Liver (tissue), 9 donors: ENCODE measurements around the gene FILIP1L. TPM values are rescaled to one million over a fixed set of nuclear protein-coding genes. Genes with fewer than 3 reads are reported as not detected.

ENCODE experiments used
- DNase-seq: peaks from one replicate; pipeline ENCODE4 v3.0.0-alpha.2; 2017; ENCODE audit warnings: low spot score
- H3K27ac ChIP-seq, 2 donors: one replicate each; pipeline ENCODE4 v1.7.0; 2013; ENCODE audit warnings: inconsistent platforms in 2 of 2, low read length in 2 of 2, control low read depth in 1 of 2, low read depth in 1 of 2, mild to moderate bottlenecking in 1 of 2
- H3K27me3 ChIP-seq, 4 donors: one replicate each; pipeline versions ENCODE4 v1.6.1 to v1.7.0; 2013; ENCODE audit warnings: low read length in 3 of 4, inconsistent platforms in 1 of 4, mild to moderate bottlenecking in 1 of 4, moderate library complexity in 1 of 4; ENCODE audit not compliant: control insufficient read depth in 4 of 4, insufficient read depth in 4 of 4
- H3K36me3 ChIP-seq, 4 donors: one replicate each; pipeline versions ENCODE4 v1.6.1 to v1.7.0; 2013; ENCODE audit warnings: low read length in 3 of 4, mild to moderate bottlenecking in 3 of 4, low read depth in 1 of 4, moderate library complexity in 1 of 4; ENCODE audit not compliant: control insufficient read depth in 4 of 4, insufficient read depth in 3 of 4
- H3K4me1 ChIP-seq, 4 donors: one replicate each; pipeline versions ENCODE4 v1.6.1 to v1.7.0; 2013; ENCODE audit warnings: low read length in 3 of 4, mild to moderate bottlenecking in 3 of 4, moderate library complexity in 1 of 4; ENCODE audit not compliant: control insufficient read depth in 4 of 4, insufficient read depth in 4 of 4
- H3K4me3 ChIP-seq, 3 donors: one replicate each; pipeline versions ENCODE4 v1.6.1 to v1.7.0; 2013; ENCODE audit warnings: low read length in 3 of 3, control low read depth in 1 of 3, low read depth in 1 of 3, mild to moderate bottlenecking in 1 of 3
- H3K9ac ChIP-seq, 2 donors: one replicate each; pipeline ENCODE4 v1.7.0; 2013; ENCODE audit warnings: low read length in 2 of 2, mild to moderate bottlenecking in 2 of 2, moderate library complexity in 2 of 2, control low read depth in 1 of 2, low read depth in 1 of 2
- H3K9me3 ChIP-seq, 4 donors: one replicate each; pipeline versions ENCODE4 v1.6.1 to v1.7.0; 2013; ENCODE audit warnings: low read length in 3 of 4; ENCODE audit not compliant: control insufficient read depth in 4 of 4
- EGR1 ChIP-seq, 2 donors: IDR thresholded peaks; 2 replicates each; pipeline ENCODE4 v1.6.1; 2016 to 2018; ENCODE audit warnings: antibody characterized with exemption in 2 of 2, low read depth in 2 of 2
- FOXA1 ChIP-seq: IDR thresholded peaks from 2 replicates; pipeline ENCODE4 v1.6.1; 2016; ENCODE audit warnings: antibody characterized with exemption
- FOXA2 ChIP-seq: IDR thresholded peaks from 2 replicates; pipeline ENCODE4 v1.6.1; 2016; ENCODE audit warnings: antibody characterized with exemption
- GABPA ChIP-seq, 2 donors: IDR thresholded peaks in 1 of 2; conservative IDR thresholded peaks in 1 of 2; 2 replicates each; pipeline ENCODE4 v1.6.1; 2016; ENCODE audit warnings: antibody characterized with exemption in 2 of 2, mild to moderate bottlenecking in 1 of 2, moderate library complexity in 1 of 2
- HNF4G ChIP-seq: IDR thresholded peaks from 2 replicates; pipeline ENCODE4 v1.6.1; 2016; ENCODE audit warnings: antibody characterized with exemption
- JUND ChIP-seq, 2 donors: IDR thresholded peaks; 2 replicates each; pipeline ENCODE4 v1.6.1; 2016; ENCODE audit warnings: antibody characterized with exemption in 2 of 2
- NR2F2 ChIP-seq: IDR thresholded peaks from 2 replicates; pipeline ENCODE4 v1.6.1; 2016; ENCODE audit warnings: antibody characterized with exemption
- RAD21 ChIP-seq, 2 donors: IDR thresholded peaks; 2 replicates each; pipeline ENCODE4 v1.6.1; 2016; ENCODE audit warnings: antibody characterized with exemption in 2 of 2, mild to moderate bottlenecking in 2 of 2
- SP1 ChIP-seq: IDR thresholded peaks from 2 replicates; pipeline ENCODE4 v1.6.1; 2018; ENCODE audit warnings: antibody characterized with exemption, mild to moderate bottlenecking
- TAF1 ChIP-seq: conservative IDR thresholded peaks from 2 replicates; pipeline ENCODE4 v1.6.1; 2016; ENCODE audit warnings: antibody characterized with exemption, mild to moderate bottlenecking
- YY1 ChIP-seq: IDR thresholded peaks from 2 replicates; pipeline ENCODE4 v1.6.1; 2016; ENCODE audit warnings: antibody characterized with exemption, mild to moderate bottlenecking
- WGBS: extraction: QIAGEN DNeasy Blood & Tissue Kit; methylation state at CpG from one replicate; pipeline ENCODE4 v1.1.7; 2013; 5-methylcytosine and 5-hydroxymethylcytosine counted together
- polyA plus RNA-seq, 2 donors: library from polyadenylated mRNA; stranded (reverse) in 1 of 2; unstranded in 1 of 2; fragments of 200-250 nt in 1 of 2; fragments of >200 nt in 1 of 2; fragmentation: Nextera tagmentation in 1 of 2; extraction: Ambion mirVana in 1 of 2; gene quantifications; one replicate each; pipeline versions ENCODE4 v1.2.1 to v1.2.3, GENCODE V29; 2013 to 2015
- total RNA-seq, 2 donors: library from RNA; depleted of rRNA; stranded (reverse); fragments of >200 nt; gene quantifications; one replicate each; pipeline ENCODE4 v1.2.3, GENCODE V29; 2014
- TF ChIP-seq, protein P1 (sequence below): IDR thresholded peaks from 2 replicates; pipeline ENCODE4 v1.6.1; 2016; ENCODE audit warnings: antibody characterized with exemption
- TF ChIP-seq, protein P2 (sequence below): IDR thresholded peaks from 2 replicates; pipeline ENCODE4 v1.6.1; 2016; ENCODE audit warnings: antibody characterized with exemption, mild to moderate bottlenecking
- TF ChIP-seq, protein P3 (sequence below): IDR thresholded peaks from 2 replicates; pipeline ENCODE4 v1.6.1; 2016; ENCODE audit warnings: antibody characterized with exemption
- TF ChIP-seq, protein P4 (sequence below): IDR thresholded peaks from 2 replicates; pipeline ENCODE4 v1.6.1; 2016; ENCODE audit warnings: antibody characterized with exemption
- TF ChIP-seq, protein P5 (sequence below): fragments of 150-350 bp; IDR thresholded peaks from 2 replicates; pipeline ENCODE4 v1.5.1; 2017; ENCODE audit warnings: improper control_type of control experiment, low read depth, low read length; ENCODE audit not compliant: missing input control
- donor health status: healthy.
- donor health status: healthy.
- donor health status: healthy.
- donor health status: healthy.
- donor health status: healthy.

FILIP1L gene
- total and polyA plus RNA-seq, 4 donors = 1.4 to 6.5 (median 1.9) TPM

DNA sequence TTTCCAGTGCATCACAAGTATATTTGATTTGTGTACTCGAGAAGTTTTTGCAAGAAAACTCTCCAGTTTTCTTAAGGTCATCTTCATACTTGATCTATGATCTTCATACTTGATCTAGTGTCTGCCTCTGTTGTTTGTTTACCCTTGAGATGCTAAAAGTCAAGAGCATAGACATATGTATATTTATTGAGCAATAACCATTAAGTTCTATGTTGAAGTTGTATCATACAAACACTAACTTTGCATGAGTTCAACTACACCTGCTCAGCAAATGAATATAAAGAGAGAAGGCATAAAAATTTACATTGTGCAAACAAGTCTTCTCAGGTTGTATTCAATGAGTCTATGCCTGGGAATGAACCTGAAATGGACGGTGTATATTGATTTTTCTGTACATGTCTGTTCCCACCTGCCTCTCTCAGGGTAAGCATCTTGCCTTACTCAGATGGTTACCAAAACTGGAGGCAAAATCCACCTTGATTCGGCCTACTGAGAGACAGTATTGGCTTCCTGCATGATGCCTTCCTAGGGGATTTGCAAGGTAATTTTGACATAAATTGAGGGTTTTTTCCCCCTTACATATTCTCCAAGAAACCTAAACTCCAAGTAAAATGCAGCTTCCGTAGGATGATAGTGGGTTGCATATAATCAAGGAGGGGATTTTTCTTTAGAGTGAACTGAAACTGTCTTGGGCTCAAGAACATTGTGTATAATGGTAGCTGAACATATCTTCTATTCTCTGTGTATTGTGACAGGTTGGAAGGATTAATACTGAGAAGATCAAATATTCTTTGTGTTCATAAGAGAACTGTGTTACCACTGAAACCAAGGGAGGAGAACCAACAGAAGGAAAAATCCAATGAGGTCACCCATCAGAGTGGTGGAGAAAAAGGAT lies 110.4 kb downstream of the FILIP1L start:
- H3K27me3 ChIP-seq = no peaks in the 10 kb centered on the region
- no peak overlapping the region for H3K9ac ChIP-seq
- 94% methylated on average over 4 of the region's 4 CpGs for WGBS
- no peak overlapping the region for H3K27ac ChIP-seq
- no peak for DNase-seq
- TF ChIP-seq HNF4G (no peak), JUND (IDR thresholded peaks at IDR 0.05) (no peak), SP1 (no peak)
- no peaks in the 10 kb centered on the region for H3K9me3 ChIP-seq
- no peaks in the 10 kb centered on the region for H3K4me1 ChIP-seq
- no peak overlapping the region for H3K4me3 ChIP-seq
- H3K36me3 ChIP-seq = no peaks in the 10 kb centered on the region

DNA sequence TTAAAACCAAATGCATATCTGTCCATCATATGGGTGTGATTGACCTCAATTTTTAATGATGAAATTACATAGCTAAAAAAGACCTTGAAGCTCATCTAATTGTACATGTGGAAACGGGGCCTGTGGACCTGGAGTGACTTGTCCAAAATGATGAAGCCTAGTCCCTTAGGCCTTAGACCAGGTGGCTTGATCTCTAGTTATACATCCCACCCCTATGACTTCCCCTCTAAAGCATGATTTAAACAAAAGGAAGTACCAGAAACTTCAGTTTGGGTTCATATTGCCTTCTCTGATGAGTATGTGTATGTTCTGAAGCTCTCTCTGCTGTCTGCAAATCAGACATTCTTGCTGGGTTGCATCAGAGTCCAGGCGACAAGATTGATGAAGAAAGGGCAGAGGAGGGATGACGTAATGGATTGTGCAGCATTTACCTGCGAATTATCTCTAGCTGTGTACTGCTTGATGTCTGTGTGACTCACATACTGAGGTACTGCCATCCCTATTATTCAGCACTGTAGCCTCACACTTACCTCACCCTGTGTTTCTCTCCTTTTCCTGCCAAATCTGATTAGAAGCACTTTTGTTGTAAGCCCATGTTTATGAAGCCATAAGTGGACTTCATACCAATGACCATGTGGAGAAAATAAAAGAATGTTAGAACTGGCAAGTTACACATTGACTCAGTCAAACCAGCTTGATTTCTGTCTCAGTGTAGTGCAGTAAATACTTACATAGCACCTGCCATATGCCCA lies 111.5 kb downstream of the FILIP1L start:
- TF ChIP-seq YY1 (no peak), HNF4G (no peak), JUND (IDR thresholded peaks at IDR 0.05) (peak in 1 of 2 donors; percentile 48)
- TF ChIP-seq, protein P1, sequence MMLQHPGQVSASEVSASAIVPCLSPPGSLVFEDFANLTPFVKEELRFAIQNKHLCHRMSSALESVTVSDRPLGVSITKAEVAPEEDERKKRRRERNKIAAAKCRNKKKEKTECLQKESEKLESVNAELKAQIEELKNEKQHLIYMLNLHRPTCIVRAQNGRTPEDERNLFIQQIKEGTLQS = peak; percentile 28
- TF ChIP-seq, protein P2, sequence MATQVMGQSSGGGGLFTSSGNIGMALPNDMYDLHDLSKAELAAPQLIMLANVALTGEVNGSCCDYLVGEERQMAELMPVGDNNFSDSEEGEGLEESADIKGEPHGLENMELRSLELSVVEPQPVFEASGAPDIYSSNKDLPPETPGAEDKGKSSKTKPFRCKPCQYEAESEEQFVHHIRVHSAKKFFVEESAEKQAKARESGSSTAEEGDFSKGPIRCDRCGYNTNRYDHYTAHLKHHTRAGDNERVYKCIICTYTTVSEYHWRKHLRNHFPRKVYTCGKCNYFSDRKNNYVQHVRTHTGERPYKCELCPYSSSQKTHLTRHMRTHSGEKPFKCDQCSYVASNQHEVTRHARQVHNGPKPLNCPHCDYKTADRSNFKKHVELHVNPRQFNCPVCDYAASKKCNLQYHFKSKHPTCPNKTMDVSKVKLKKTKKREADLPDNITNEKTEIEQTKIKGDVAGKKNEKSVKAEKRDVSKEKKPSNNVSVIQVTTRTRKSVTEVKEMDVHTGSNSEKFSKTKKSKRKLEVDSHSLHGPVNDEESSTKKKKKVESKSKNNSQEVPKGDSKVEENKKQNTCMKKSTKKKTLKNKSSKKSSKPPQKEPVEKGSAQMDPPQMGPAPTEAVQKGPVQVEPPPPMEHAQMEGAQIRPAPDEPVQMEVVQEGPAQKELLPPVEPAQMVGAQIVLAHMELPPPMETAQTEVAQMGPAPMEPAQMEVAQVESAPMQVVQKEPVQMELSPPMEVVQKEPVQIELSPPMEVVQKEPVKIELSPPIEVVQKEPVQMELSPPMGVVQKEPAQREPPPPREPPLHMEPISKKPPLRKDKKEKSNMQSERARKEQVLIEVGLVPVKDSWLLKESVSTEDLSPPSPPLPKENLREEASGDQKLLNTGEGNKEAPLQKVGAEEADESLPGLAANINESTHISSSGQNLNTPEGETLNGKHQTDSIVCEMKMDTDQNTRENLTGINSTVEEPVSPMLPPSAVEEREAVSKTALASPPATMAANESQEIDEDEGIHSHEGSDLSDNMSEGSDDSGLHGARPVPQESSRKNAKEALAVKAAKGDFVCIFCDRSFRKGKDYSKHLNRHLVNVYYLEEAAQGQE = no peak
- DNase-seq = no peak
- Histone ChIP-seq H3K4me3 (no peak overlapping the region), H3K9ac (no peak overlapping the region), H3K36me3 (no peaks in the 10 kb centered on the region), H3K27me3 (no peaks in the 10 kb centered on the region), H3K27ac (no peak overlapping the region), H3K9me3 (no peaks in the 10 kb centered on the region), H3K4me1 (no peaks in the 10 kb centered on the region)
- 68% methylated on average over 4 of the region's 4 CpGs for WGBS

DNA sequence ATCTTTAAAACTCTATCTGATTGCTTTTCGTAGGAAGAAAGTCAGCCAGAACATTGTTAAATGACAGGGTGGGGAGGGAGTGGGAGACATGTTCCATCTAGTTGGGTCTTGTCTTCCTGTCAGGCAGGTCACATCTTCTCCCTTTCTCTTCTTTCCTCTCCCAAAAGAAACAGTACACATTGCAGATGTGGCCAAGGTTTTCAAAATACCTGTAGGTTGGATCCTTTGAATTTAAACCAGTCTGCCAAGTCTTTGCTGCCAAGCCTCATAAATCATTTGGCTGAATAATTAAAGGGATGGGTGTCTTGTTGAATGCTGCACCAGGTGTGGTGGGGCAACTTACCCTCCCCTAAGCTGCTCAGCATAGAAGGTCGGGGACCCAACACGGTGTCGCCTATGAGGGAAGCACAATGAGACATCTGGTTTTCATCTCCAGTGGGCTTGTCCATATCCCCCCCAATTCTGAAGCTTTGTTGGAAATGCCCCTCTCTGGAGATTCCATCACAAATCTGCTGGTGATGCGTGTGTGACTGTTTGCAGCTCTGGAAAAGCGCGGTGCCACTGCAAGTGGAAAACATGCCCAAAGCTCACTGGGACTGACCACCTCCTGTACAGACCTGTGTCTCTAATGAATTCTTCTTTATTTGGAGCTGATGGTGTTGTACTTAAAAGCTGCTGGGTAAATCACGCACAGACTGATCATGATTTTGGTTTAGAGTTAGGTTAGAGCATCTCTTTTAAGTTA lies 112.6 kb downstream of the FILIP1L start:
- Histone ChIP-seq H3K9me3 (no peaks in the 10 kb centered on the region), H3K27me3 (no peaks in the 10 kb centered on the region), H3K36me3 (no peaks in the 10 kb centered on the region), H3K9ac (no peak overlapping the region), H3K27ac (no peak overlapping the region), H3K4me3 (no peak overlapping the region), H3K4me1 (no peaks in the 10 kb centered on the region)
- DNase-seq = no peak
- WGBS = 97% methylated on average over 8 of the region's 8 CpGs
- TF ChIP-seq TAF1 = no peak
- TF ChIP-seq GABPA (IDR thresholded peaks at IDR 0.05 in 1 of 2, conservative IDR thresholded peaks at IDR 0.05 in 1 of 2) = no peak
- no peak for TF ChIP-seq RAD21 (IDR thresholded peaks at IDR 0.05)
- TF ChIP-seq, protein P3, sequence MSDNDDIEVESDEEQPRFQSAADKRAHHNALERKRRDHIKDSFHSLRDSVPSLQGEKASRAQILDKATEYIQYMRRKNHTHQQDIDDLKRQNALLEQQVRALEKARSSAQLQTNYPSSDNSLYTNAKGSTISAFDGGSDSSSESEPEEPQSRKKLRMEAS = no peak
- no peak for TF ChIP-seq EGR1 (IDR thresholded peaks at IDR 0.05; ENCODE audit: low read depth in 2 of 2)
- no peak for TF ChIP-seq NR2F2
- no peak for TF ChIP-seq FOXA1
- no peak for TF ChIP-seq HNF4G
- TF ChIP-seq, protein P4, sequence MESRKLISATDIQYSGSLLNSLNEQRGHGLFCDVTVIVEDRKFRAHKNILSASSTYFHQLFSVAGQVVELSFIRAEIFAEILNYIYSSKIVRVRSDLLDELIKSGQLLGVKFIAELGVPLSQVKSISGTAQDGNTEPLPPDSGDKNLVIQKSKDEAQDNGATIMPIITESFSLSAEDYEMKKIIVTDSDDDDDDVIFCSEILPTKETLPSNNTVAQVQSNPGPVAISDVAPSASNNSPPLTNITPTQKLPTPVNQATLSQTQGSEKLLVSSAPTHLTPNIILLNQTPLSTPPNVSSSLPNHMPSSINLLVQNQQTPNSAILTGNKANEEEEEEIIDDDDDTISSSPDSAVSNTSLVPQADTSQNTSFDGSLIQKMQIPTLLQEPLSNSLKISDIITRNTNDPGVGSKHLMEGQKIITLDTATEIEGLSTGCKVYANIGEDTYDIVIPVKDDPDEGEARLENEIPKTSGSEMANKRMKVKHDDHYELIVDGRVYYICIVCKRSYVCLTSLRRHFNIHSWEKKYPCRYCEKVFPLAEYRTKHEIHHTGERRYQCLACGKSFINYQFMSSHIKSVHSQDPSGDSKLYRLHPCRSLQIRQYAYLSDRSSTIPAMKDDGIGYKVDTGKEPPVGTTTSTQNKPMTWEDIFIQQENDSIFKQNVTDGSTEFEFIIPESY = no peak
- TF ChIP-seq FOXA2 = no peak
- TF ChIP-seq SP1 = no peak
- no peak for TF ChIP-seq YY1
- TF ChIP-seq, protein P5, sequence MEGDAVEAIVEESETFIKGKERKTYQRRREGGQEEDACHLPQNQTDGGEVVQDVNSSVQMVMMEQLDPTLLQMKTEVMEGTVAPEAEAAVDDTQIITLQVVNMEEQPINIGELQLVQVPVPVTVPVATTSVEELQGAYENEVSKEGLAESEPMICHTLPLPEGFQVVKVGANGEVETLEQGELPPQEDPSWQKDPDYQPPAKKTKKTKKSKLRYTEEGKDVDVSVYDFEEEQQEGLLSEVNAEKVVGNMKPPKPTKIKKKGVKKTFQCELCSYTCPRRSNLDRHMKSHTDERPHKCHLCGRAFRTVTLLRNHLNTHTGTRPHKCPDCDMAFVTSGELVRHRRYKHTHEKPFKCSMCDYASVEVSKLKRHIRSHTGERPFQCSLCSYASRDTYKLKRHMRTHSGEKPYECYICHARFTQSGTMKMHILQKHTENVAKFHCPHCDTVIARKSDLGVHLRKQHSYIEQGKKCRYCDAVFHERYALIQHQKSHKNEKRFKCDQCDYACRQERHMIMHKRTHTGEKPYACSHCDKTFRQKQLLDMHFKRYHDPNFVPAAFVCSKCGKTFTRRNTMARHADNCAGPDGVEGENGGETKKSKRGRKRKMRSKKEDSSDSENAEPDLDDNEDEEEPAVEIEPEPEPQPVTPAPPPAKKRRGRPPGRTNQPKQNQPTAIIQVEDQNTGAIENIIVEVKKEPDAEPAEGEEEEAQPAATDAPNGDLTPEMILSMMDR = no peak
- no peak for TF ChIP-seq JUND (IDR thresholded peaks at IDR 0.05)
